ENCODE data around the gene NUPR1.

DNA sequence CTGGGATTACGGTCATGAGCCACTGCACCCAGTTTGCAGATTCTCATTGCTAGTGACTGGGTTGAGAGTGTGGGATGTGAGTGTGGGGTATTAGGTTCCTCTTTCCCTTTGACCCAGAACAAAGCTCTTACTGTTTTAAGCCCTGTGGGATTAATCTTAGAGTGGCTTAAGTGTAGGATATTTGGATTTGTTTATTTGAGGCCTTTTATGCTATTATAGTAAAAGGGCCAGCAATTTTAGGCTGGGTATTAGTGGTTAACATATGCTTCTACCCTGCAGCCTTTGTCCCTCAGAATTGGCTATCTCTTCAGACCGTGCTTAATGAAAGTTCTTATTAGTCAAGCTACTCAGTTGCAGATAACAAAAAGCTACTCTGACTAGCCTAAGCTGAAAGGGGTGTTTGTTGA, 18.1 kb upstream of the NUPR1 start:
- TF ChIP-seq TAF1 (IDR thresholded peaks at IDR 0.05; ENCODE audit: low read depth, low read length), result no peak
- no peak for TF ChIP-seq POLR2AphosphoS5 (IDR thresholded peaks at IDR 0.05; ENCODE audit: low read depth, low read length)
- TF ChIP-seq POLR2A (IDR thresholded peaks at IDR 0.05; ENCODE audit: low read depth, low read length), result no peak
- no peak for TF ChIP-seq SPI1 (IDR thresholded peaks at IDR 0.05; ENCODE audit: low read depth, low read length)
- no peak for TF ChIP-seq PAX5 (IDR thresholded peaks at IDR 0.05; ENCODE audit: insufficient read depth, low read length, severe bottlenecking)

All from GM12891 (cell line).